Measurements from ENCODE around the gene ANGPTL2. TPM values are rescaled to one million over a fixed set of nuclear protein-coding genes. Genes with fewer than 3 reads are reported as not detected.
"Not testable (repeated sequence)": the region's sequence is repeated elsewhere in the genome, so short reads cannot be mapped to it uniquely, and the experiment has no call there.

The ANGPTL2 gene, protein sequence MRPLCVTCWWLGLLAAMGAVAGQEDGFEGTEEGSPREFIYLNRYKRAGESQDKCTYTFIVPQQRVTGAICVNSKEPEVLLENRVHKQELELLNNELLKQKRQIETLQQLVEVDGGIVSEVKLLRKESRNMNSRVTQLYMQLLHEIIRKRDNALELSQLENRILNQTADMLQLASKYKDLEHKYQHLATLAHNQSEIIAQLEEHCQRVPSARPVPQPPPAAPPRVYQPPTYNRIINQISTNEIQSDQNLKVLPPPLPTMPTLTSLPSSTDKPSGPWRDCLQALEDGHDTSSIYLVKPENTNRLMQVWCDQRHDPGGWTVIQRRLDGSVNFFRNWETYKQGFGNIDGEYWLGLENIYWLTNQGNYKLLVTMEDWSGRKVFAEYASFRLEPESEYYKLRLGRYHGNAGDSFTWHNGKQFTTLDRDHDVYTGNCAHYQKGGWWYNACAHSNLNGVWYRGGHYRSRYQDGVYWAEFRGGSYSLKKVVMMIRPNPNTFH
- 11.5 and 15.8 TPM in 2 replicates for total RNA-seq (2014; rRNA removed; shearing (Covaris generic))

DNA sequence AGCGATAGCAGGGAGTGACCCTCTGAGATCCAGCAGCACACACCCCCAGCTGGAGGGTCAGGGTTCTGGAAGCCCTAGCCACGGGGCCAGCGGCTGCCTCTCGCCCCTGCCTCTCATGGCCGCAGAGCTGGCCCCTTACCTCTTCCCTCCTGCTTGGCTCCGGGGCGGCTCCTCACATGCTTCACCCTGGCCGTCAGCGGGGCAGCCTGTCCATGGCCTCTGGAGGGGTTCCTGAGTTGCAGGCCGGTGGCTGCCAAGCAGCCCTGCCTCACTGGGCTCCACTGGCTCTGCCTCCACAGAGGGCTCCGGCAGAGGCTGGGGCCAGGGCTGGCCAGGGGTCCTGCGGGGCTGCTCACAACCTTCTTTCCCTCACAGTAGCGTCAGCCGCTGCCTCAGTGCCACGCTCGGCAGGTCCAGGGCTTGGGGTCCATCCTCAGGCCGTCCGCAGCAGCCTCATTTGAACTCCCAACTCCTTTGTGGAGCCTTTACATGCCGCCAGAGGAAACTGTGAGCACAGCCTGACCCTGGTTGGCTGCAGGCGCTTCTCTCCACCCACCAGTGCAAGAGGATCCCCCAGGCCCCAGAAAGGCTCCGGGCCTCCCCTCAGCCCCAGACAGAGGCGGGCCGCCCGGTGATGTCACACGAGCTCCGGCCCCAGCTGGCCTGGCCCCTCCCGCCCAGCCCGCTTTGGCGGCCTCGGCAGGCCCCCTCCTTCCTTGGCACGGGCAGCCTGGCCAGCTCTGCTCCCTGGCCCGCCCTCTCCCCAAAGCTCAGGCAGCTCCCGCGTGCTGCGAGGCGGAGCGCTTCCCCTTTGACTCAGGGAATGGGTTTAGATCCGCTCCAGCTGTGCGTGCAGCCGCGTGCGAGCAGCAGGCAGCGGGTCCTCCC is at the start of gene ANGPTL2:
TSS of gene ANGPTL2 (minus strand) at position 460 of the 888 bp plus-strand sequence. CDS start 13,904 bp downstream, outside the sequence.
- peak; percentile 89 for DNase-seq (ENCODE audit: low read depth)

DNA sequence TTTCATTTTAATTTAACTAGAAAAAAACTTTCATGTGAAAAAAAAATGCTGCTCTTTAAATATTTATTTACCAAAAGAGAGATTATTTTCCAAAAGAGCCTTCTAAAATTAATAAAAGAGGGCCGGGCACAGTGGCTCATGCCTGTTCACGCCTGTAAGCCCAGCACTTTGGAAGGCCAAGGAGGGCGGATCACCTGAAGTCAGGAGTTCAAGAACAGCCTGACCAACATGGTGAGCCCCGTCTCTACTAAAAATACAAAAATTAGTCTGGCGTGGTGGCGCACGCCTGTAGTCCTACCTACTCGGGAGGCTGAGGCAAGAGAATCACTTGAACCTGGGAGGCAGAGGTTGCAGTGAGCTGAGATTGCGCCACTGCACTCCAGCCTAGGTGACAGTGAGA is 48.9 kb upstream of the ANGPTL2 start:
- DNase-seq (ENCODE audit: low read depth): not testable (repeated sequence)

DNA sequence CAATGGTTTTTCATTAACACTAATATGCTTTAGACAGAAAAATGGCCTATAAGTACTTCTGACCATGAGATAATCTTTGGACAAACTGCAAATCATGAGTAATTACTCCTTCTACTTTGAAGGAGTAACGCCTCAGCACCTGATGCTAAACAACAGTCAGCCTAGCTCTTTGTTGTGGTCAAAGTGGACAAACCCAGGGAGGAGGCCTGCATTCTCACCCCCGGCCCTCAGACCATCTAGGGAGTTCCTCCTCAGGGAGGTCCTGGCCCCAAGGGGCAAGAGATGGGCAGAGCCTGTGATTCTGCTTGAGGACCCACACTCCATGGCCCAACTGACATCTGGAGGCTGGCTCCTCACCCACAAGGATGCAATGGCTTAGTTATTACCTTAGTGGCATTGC is 48.2 kb upstream of the ANGPTL2 start:
- DNase-seq (ENCODE audit: low read depth): no peak

DNA sequence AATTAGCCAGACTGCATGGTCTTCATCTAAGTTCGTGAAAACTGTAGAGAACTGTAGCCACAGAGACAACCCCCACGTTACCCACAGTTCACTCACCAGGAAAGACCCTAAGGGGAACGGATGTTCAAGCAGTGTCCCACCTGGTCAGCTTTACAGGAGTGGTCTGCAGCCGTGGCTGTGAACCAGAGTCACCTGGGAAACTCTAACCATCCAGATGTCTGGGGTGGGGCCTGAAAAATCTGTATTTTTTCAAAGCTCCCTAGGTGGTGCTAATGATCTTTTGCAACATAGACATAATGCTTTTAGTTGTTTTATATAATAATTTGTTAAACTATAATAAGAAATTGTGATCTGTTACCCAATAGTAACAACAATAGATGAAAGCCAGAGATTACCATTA is 47.7 kb upstream of the ANGPTL2 start:
- no peak for DNase-seq (ENCODE audit: low read depth)

DNA sequence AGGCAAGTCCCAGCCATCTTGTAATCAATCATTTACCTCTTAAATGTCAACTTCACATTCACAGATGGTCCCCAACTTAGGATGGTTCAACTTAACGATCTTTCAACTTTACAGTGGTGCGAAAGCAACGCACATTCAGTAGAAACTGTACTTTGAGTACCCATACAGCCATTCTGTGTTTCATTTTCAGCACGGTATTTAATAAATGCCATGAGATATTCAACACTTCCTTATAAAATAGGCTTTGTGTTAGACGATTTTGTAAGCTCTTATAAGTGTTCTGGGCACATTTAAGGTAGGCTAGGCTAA is 47.1 kb upstream of the ANGPTL2 start:
- DNase-seq (ENCODE audit: low read depth): no peak

DNA sequence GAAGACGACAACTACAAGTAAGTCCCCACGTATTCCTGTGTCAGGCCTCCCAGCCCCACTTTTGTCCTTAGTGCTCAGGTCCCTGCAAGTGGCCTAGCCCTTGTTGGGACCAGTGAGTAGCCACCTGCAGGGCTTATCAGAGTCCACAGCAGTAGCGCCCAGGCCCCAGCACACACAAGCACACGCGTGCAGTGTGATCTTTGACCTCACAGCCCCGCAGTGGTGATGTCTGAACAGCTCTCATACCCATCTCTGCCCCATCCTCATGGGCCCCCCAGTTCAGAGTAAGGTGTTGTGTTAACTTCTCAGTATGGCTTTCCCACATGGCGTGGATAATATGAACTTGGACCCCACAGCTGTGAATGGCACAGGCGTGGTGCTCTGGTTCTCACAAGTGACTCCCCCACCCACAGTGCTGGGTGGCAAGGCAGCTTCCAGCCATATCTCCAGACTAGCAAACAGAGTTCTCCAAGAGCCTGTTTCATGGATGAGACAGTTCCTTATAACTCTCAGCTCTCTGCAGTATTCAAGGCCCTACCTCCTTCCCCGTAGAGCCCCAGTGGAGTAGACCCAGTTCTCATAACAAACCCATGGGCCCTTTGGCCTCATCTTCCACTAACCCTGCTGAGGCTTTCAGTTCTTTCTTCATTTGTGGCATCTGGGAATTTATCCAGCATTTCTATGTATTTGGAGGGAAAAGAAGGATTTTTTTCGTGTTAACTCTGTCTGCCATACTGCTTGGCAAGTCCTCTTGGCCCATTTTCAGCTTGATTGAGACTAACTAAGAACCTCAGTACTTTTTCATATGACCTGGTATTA is 46.5 kb upstream of the ANGPTL2 start:
- no peak for DNase-seq (ENCODE audit: low read depth)

DNA sequence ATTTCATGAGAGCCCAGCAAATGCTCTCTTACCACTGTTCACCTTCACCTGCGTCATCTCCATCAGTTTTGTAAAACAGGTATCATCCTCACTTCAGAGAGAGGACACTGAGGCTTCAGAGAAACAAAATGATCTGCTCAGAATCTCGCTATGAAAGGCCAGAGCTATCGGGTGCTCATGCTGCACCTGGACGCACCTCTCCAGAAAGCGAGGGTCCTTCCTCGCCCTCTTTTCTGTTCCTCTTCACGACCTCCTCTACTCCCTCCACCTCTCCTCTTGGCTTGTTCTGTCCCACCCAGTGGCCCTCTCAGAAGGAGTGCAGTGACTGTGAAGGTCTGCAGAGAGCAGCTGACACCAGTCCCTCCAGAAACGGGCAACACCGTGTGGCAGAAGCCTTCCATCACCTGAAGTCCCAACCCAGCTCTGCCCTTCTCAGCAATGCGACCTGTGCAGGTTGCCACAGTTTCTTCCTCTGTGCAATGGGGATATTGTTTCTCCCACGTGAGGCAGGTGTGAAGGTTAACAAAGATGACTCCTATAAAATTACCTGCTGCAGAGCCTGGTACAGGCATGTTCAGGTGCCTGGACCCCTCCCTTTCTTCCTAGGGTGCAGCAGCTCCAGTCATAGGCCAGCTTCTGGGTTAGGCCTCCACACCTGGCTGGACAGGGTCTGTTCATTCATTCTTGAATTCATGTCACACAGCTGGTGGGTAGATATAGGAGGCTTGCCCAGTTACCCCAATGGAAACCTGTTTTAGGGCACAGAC is 45.3 kb upstream of the ANGPTL2 start:
- DNase-seq (ENCODE audit: low read depth): no peak

DNA sequence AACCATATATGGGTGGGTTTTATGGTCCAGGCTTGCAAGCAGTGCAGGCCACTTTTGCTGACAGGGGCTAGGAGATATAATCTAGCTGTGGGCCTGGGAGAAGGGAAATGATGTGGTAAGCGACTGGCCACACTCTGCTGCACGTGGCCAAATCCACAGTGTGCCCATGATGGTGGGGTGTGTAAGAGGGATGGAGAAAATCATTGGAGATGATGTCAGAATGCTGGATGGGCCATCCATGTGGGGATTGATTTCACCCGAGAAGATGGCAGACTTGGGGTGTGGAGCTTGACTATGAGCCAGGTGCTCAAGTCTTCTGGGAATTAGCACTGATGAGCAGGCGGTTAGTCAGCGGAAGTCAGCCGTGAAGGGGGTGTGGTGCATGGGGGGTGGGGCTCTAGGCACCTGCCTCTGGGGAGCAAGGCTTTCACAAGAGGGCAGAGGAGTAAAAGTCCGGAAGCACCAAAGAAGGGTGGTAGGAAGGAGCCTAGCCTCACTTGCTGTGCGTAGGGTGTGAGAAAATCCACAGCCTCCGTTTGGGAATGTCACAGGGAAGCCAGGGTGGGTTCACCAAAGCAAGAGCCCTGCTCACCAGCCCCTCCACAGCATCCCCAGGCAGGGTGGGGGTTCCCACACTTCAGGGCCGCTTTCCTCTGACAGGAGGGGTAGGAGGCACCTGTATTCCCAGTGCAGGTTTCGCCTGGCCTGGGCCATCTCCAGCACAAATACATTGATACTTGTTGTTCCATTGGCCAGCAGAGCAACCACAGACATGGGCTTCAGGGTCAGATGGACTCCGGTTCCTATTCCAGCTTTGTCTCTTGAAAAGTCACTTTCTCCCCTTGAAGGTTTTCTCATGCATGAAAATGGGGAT is 44.5 kb upstream of the ANGPTL2 start:
- peak; percentile 74 for DNase-seq (ENCODE audit: low read depth)

DNA sequence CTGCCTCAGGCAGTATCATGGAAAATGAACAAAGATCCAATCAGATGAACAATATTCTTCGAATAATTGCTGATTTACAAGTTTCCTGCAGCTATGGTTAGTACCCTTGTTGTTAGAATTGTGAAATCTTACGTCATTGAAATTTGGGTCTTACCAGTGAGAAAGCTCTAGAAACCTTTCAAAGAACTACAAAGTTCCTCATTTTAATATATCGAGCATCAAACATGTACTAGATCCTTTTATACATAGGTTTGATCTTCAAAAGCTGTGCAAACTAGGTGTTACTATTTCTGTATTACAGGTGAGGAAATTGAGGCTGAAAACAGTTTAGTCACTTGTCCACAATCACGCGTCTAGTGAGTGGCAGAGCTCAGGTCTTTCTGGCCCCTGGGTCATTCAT is 43.7 kb upstream of the ANGPTL2 start:
- no peak for DNase-seq (ENCODE audit: low read depth)

DNA sequence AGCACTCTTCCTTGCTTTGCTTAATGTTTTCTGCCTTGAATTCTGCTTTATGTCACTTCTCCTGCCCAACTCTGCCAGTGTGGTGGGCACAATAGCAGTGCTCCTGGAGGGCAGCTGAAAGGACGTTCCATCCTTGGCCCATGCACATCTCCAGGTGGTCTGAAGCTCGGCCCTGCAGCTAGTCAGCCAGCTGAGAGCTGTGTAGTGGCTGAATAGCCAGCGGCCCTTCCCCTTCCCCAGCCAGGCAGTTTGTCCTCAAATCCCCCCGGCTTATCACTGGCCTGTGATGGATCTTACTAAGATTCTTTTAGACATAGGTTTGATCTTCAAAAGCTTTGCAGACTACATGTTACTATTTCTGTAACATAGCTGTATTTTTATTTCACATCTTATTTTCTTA is 42.7 kb upstream of the ANGPTL2 start:
- no peak for DNase-seq (ENCODE audit: low read depth)

DNA sequence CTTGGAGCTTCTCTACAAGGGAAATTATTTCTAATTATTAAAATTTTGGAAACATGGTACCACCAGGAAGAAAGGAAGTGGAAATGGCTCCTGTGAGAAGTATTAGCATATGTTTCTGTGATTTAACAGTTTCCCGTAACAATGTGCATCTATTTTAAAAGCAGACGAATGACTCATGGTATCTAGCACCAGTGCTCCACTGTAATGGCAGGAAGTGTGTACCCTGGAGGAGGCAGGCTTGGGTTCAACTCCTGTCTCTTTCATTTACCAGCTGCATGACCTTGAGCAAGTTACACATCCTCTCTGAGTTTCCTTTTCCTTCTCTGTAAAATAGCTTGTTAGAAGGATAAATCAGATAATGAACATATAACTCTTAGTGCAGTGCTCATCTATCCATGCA is 41.0 kb upstream of the ANGPTL2 start:
- DNase-seq (ENCODE audit: low read depth): peak; percentile 86

DNA sequence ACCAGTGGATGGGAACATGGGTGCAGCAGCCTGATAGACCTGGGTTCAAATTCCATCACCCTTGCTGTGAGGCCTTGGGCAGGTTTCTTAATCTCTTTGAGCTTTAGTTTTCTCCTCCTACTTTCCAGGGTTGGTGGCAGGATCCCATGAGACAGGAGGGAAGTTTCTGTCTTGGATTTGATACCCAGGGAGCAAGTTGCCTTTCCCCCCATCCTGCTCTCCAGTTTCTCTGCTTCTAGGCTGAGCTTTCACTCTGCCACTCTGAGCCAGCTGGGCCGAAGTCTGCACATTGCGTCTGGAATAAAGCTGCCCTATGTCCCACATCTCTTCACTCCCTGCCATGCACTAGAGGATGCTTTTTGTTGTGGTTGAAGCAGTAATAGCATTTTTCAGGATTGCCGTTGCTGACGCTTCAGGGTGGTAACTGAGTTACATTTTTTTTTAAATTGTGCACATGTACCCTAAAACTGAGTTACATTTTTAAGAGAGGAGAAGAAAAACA is 40.5 kb upstream of the ANGPTL2 start:
- DNase-seq (ENCODE audit: low read depth): no peak

DNA sequence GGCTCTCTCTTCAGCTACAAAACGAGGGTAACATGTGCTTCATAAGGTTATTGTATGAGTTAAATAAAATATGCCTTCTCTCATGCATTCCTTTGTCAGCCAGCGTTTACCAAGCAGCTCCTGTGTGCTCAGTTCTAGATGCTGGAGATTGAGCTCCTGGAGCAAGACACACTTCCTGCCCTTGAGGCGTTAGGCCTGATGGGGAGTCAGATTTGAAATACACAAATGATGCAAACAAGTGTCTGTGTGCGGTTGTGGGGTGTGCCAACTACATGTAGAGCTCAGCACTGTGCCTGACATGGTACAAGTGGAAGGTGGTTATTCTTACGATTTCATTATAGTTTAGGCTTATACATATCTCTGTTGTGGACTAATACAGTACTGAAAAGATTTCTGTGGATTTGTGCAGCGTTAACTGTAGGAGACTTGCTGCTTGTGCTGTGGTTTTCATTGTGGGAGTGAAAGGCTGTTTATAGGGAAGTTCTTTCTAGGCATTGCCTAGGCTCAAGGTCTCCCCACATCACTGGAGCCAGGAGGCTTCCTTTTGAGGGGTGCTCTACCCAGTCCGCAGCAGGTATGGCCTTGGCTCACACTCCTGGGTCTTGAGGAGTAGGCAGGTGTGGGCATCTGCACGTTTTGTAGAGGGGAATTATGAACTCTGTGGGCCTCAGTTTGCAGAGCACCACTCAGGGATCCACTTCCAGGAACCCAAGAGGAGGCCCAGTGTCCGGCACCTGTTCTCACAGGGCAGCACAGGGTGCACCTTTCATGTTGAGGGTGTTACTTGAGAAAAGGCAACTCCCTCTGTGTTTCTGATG is 39.8 kb upstream of the ANGPTL2 start:
- peak; percentile 74 for DNase-seq (ENCODE audit: low read depth)

DNA sequence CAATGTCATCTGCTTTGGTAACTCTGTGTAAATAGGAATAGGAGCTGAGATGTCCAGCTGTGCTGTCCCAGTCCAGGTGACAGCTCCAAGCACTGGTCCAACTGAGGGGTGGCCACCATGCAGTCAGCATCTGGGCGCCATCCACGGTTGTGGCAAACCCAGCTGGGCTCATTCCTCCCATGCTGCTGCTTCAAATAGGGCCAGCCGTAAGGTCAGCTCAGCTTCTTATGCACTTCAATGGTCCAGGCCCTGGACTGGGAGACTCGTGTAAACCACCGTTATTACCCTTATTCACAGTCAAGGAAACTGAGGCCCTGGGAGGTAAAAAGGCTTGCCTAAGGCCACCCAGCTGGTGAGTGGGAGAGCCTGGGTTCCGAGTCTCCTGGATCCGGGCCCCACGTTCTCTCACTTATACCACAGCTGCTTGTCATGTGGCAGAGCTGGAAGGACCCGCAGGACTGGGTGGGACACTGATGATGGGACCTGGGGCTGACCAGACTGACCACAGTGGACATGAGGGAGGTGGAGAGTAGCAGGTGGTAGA is 38.7 kb upstream of the ANGPTL2 start:
- no peak for DNase-seq (ENCODE audit: low read depth)

DNA sequence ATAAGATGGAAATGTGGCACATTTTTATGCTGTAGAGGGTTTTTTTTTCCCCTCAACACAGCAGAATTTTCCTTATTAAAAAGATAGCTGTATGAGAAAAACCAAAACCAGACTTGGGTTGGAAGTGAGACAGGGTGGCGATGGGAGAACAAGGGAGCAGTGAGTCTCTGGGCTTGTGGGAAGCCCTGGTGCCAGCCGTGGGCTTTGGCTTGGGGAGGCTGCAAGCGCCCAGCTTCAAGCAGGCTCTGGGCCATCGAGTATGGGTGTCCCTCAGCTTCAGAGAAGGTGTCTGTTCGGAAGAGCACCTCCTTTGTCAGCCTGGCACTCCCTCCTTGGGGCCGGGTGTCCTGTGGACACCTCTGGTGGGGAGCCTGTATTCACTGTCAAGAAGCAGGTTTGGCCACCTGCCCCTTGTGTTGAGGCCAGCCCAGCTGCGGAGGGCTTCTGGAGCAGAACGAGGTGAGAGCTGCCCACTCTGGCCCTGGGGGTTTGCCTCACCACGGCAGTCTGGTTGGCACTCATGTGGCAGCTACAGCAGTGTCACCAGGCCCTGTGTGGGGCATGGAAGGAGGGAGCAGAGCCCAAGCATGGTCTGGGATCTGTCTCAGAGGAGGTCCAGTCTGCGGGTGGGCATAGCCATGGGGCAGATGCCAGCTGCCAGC is 37.6 kb upstream of the ANGPTL2 start:
- DNase-seq (ENCODE audit: low read depth): no peak

DNA sequence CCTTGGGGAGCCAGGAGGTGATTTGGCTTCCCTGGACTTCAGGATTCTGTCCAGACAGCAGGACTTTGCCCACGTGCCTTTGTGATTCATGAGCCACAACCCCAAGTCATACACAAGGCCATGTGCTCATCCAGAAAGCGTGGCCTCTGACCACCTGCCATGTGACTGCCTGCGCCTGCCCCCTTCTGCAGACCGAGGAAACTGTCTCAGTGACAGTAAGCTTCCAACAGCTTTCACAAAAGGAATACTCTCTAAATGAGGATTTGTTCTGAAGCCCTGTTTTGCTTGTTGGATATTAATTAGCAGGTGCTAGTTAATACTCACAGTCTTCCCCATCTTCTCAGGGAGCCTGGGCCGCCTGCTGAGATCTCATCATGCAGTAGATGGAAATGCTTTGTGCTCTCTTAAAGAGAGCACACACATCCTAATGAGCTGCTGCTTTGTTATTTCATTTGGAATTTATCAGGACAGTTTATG is 36.9 kb upstream of the ANGPTL2 start:
- peak; percentile 94 for DNase-seq (ENCODE audit: low read depth)

DNA sequence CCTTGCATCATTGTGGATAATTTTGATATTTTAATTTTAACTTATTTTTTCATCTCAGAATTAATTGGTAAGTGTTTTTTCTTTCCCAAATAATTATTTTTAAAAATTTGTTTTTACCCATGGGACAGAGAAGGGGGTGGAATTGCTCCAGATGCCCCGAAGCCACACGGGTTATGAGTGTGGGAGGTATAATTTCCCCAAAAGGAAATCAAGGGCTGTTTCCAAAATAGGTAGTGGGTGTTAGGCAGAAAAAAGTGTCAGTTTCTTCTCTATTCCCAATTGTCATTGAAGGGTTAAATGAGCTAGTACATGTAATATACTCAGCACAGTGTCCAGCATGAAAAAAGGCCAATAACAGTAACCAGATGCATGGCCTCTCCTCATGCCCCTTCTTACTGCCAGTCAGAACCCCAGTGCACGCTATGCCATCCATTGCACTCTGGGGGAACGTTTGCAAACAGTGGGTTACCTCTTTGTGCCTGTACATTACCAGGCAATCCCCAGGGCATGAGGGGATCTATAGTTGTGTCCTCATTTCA is 36.4 kb upstream of the ANGPTL2 start:
- DNase-seq (ENCODE audit: low read depth): no peak
